Measurements from ENCODE around the gene NGB.
"Not testable (repeated sequence)": the region's sequence is repeated elsewhere in the genome, so short reads cannot be mapped to it uniquely, and the experiment has no call there.

The NGB gene

DNA sequence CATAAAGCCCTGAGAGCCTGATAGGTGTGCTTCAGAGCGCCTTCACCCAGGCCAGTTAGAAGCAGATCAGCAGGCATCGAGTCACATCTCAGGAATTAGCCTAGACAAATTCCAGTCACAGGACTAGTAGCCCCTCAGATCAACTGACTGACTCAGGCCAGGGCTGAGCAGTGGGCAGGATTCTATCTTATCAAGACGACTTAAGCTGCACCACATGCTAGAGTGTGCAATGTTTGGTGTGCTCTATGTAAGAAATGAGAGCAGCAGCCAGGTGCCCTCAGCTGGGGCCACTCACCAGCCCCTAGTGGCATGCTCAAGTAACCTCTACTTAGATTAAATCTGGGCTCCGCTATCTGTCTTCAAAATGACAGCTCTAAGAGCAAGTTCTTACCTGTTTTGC is 19.7 kb upstream of the NGB start:
- DNase-seq, result no peak

DNA sequence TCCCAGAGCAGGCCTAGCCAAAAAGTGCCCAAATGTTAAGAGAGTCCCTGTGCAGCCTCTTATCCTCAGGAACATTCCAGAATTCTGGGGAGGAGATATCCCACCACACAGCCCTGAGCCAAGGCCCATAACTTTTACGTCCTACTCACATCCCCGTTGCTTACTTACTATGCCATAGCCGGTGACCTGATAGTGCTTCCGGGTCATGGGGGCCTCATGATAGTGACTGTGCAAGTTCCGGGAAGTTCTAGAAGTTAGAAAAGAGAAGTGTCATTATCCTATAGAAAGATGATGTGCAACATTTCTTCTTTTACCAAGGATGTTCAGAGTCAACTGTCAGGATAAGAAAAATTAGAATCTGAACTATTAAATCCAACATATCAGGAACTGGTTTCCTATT is 15.6 kb upstream of the NGB start:
- no peak for DNase-seq

DNA sequence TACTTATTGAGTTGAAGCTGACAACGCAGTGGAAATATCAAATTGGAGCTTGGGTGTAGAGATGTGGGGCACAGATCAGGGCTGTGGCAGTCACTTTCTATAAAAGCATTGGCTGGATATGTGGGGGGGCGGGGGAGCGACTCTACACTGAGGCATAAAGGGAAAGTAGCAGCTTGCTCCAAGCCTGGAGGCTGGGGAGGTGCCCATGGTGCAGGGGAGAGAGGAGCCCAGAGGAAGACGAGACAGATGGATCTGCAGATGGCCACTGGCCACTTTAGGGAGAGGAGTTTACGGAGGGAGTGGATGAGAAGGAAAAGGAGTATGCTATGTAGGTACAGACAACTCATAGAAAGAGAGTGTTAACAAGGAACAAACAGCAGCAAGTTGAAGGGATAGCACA is 13.5 kb upstream of the NGB start:
- no peak for DNase-seq

DNA sequence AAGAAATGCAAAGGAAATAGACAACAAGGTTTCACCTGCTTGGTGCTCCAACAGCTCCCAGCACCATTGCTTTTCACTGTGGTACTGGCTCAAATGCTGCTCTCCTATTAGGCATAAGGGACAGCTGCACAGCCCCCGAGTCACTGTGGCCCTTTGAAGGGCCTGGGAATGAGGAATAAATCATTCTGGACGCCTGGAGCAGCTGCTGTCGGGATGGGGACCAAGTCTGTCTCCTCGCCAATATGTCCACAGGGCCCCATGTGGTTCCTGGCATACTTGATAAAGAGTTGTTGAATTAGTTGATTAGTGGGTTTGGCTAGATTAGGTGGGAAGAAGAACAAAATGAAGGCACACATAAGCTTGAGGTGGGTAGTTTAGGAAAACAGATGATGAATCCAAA is 13.1 kb upstream of the NGB start:
- DNase-seq, result no peak

DNA sequence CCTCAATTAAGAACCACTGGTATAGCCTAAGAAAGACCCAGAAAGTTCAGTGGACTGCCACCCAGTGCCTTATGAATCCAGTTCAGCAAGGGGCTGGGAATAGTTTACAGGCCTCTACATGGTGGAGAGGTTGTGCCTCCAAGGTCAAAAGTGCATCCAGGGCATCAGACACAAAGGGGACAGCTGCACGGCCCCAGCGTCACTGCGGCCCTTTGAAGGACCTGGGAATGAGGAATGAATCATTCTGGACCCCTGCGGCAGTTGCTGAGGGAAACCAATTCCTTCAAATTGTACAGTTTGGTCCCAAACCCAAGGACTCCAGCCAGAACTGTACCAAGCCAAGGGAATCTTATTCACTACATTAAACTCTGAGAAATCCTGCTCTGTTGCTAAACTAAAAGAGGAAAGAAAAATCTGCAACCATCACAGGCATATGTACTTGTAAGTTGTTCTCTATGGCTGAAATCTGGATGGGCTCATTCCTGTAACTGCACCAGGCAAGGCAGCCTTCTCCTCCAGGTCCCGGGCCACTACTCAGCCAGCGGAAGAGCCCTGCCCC is 10.9 kb upstream of the NGB start:
- no peak for DNase-seq

DNA sequence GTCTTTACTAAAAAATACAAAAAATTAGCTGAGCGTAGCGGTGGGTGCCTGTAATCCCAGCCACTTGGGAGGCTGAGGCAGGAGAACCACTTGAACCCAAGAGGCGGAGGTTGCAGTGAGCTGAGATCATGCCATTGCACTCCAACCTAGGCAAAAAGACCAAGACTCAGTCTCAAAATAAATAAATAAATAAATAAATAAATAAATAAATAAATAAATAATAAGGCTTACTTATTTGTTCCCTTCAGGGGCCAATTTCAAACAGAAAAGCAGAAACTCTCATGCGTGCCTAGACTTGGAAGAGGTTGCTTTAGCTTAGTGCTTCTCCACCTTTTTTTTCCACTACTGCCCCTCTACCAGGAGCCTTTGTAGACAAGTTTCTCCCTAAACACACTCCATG is 9.9 kb upstream of the NGB start:
- not testable (repeated sequence) for DNase-seq

DNA sequence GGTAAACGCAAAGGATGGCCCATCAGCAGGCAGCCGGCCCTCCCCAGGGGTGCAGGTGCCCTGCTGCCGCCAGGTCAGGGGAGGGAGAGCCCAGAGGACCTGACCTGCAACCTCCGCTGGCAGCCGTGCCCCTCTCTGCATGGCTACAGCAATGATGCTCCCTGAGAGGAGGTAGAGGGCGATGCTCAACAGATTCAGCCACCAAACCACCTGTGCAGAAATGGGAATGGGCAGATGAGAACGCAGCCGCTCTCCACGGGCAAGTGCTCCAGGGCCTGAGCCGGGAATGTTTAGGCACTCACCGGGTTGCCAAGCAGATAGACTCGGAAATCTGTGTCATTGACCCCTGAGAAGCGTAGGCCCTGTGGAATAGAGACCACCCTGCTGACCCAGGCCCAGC is 8.7 kb upstream of the NGB start:
- no peak for DNase-seq

DNA sequence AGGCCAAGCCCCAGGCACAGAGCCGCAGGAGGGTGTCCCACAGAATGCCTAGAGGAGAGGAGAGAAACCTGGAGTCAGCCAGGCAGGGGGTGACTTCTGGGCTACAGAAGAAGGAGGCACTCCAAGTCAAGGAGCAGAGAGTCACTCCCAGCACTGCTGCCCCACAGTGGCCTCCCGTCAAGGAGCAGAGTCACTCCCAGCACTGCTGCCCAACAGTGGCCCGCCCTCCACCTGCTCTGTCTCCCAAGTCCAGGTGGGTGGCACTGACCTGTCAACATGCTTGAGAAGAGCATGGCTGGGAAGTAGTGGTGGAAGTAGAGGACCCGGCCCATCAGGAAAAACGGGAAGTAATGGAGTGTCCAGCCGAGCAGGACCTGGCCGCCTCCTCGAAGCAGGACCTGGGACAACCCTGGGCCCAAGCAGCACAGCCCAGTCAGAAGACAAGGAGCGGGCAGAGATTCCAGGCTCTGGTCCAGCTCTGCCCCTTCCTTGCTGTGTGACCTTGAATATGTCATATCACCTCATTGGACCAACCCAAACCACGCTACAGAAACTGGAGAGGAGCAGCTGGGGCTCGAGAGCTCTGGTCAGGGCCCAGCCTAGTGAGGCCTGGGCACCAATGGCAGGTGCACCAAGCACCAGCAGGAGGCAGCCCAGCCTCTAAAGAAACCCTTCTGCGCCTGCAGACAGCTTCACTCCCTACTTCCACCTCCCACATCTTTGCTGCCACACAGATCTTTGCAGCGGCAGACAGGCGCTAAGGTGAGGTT is 7.6 kb upstream of the NGB start:
- no peak for DNase-seq

DNA sequence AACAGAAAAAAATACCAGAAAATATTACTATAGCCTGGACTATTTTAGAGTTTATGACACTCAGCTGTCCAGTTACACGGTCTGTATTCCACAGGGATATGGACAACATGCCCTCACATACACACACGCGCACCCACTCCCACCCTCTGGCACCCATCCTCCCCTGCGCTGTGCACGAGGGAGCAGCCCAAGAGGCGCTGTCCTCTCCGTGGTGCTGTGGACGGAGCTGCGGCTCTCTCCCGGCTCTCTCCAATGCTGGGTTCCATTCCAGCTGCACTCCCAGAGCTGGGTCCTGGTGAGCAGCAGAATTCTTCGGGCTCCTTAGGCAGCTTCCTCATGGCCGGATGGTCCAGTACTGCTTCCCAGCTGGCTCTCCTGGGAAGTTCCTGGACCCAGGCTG is 6.0 kb upstream of the NGB start:
- no peak for DNase-seq

DNA sequence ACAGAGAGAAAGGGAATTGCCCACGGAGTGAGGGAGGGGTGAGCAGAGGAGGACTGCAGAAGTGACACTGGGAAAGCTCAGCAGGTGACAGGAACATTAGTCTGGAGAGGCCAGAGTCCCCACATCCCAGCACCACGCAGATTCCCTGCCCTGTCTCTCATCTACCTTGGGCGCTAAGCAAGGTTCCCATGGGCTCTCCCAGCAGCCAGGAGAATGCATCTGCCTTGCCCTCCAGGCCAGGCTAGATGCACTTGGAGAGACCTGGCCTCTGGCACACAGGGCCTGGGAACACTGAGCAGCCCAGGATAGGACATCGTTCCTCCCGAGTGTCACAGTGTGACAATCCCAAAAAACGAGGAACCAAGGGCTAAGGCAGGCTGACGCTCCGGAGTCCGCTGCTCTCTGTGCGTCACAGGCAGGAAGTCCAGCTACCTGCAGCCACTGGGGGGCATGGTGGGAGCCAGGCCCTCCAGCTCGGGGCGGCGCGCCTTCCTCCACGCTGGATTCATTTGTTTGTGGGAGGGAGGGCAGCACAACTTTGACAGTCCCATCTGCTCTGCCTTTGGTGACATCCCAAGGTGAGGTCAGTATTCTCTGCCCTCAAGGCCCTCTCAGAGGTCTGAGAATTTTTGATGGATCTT is 5.4 kb upstream of the NGB start:
- no peak for DNase-seq

DNA sequence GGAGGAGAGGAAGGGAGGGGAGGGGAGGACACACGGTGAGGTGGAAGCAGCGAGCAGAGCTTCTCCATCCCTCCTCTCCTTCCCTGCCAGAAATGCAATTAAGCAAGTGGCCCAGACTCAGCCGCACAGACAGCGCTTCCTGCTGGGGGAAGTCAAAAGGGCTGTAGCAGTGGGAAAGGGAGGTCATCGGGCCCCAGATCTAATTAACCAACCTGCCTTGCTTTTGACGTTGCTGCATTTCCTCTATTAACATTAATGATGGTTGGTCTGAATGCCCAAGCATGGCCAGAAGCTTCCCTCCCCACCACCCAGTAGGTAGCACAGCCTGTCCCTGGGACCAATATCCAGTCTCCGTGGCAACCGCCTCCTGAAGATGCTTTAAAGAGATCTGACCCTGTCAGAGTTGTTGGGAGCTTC is 4.6 kb upstream of the NGB start:
- DNase-seq, result no peak

DNA sequence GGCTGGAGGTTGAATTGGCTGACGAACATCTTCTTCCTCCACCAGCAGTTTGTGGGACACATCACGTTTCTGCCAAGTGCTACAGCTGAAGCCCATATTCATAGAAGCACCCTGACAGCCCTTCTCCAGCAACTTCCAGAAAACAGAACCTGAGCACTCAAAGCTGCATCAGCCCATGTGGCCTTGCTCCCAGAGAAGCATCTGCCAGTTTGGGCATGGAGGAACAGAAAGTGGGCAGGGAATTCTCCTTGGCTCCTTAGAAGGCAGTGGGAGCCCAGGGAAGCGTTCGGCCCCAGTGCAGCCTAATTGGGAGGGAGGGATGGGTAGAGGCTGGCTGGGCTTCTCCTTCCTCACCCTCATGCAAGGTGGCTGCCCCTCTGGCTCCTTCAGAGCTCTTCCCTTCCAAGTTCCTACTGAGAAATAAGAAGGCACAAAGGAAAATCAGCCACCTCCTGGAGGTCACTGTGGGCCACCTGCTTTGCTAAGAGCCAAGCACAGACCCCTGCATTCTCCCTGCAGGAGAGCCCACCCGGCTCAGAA is 4.1 kb upstream of the NGB start:
- no peak for DNase-seq

DNA sequence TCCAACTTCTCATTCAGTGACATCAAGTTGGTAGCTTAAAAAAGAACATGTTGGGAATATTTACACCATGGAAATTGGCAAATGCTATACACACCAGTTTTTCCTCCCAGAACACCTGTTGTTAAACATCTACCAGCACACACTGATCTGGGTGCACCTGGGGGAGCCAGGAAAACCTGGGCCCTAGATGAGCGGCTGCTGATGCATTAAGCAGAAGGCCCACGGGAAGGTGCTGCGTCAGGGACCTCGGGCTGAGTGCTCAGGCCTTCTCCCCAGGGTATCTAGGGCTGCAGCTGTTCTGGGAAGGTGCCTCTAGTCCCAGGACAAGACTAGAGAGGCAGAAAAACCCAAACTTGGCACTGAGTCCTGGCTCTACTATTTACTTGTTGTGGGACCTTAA is 2.8 kb upstream of the NGB start:
- DNase-seq, result no peak

DNA sequence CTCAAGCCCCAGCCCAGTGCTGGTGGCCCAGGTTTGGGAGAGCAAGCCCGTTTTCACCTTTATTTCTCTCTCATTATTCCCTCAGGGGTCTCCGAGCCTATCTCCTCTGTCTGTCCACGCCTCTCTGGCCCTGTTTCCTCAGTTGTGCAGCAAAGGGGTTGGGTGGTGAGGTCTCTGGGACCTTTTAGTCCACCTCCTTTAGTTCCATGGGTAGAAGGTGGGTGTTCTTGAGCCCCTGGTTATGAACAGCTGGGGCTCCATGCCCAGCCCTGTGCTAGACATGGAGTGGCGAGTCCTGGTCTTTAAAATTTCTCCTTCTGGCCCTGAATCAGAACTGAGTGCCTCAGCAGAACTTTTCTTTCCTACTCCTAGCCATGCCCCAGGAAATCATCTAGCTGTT is 1.3 kb upstream of the NGB start:
- DNase-seq, result no peak

DNA sequence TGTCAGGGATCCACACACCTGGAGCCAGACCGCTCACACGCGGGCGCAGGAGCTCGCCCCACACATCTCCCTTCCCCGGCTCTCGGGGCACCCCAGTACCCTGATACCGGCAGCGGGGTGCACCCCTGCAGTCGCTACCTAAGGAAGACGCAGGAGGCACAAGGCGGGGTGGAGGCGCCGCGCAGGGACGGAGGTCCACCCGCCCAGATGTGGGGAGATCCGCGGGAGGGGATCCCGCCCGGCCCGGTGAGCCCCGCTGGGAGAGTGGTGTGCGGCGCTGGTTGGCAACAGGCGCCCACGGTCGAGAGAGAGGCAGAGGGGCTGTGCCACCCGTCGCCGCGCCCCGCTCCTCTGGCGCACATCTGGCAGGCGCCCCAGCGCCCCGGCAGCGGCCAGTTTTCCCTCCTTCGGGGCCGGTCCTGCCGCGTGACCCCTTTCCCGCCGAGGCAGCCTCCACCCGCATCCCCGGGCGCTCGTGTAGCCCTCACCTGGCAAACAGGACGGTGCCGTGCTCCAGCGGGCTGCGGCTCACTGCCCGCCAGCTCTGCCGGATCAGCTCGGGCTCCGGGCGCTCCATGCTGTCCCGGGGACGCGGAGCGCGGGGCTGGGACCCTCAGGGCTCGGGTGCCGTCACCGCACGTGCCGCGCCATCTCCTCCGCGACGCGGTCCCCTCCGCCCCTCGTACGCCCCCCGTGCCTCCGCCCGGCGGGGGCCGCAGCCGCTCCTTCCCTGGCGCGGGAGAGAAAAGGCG is 469 bp downstream of the NGB start:
- DNase-seq, result no peak

DNA sequence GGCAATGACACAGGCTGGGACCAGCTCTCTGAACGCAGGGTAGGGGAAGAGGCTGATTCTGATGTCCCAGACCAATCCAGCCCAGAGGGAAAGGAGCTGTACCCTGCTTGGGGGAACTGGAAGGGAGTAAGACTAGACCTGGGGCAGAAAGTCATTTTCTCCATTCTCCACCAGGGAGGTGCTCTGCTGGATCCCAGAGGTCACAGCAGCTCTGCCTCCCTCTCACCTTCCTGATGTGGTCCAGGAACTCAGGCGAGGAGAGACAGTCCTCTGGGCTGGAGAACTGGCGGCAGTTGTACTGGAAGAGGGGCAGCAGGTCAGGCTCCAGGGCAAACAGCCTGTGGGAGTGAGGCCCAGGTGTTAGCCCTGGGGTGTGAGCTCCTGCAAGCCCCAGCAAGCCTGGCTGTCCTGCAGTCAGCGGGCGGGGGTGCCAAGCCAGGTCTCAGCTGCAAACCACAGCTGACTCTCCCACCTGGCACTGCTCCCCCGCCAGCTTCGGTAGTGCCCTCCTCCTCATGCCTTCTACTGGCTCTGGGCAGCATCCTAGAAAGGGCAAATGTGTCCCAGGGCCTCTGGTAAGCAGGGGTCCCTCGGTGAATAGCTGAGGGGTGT is 1.9 kb downstream of the NGB start:
- peak in 1 of 2 experiments; percentile 5 for DNase-seq

DNA sequence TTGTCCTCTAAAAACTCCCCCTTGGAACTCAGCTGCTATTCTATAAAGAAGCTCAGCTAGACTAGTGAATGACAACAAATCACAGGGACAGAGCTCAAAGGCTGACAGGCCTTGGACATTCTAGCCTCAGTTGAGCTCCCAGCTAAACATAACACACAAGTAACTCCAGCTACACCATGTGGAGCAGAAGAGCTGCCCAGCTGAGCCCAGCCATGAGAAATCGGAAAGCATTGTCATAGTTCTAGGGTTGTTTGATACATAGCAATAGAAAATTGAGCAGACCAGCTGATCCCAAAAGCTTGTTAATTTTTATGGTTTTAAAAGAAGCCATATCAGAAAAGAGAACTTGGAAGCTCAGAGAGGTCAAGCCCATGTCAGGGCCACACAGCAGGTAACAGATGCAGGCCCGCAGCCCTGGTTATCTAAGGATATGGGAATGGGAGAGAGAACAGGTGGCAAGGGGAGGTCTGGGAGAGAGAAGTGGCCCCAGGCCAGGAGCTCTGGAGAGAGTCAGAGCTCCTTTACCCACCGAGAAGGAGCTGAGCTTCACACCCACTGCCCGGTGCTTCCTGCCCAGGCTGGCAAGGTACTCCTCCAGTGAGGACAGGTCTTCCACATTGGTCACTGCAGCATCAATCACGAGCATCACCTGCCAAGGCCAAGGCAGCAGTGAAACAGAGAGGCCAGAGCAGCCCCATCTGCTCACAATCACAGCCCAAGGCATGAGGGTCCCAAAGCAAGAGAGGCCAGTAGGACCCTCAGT is 2.9 kb downstream of the NGB start:
- no peak for DNase-seq

DNA sequence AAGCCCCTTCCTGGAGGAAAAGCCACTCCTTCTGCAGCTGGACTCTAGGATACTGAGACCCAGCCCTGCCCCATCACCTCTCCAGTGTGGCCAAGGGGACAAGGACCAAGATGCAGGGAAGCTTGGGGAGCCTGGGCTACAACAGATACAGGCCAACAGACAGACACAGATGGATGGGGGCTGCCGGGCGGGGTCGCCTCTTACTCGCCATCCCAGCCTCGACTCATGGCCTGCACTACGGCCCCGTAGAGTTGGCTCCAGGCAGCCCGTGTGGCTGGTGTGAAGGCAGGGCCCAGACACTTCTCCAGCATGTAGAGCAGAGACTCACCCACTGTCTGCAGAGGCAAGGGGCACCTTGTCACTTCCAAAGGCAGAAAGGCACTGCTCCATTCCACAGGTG is 4.7 kb downstream of the NGB start:
- DNase-seq, result no peak

DNA sequence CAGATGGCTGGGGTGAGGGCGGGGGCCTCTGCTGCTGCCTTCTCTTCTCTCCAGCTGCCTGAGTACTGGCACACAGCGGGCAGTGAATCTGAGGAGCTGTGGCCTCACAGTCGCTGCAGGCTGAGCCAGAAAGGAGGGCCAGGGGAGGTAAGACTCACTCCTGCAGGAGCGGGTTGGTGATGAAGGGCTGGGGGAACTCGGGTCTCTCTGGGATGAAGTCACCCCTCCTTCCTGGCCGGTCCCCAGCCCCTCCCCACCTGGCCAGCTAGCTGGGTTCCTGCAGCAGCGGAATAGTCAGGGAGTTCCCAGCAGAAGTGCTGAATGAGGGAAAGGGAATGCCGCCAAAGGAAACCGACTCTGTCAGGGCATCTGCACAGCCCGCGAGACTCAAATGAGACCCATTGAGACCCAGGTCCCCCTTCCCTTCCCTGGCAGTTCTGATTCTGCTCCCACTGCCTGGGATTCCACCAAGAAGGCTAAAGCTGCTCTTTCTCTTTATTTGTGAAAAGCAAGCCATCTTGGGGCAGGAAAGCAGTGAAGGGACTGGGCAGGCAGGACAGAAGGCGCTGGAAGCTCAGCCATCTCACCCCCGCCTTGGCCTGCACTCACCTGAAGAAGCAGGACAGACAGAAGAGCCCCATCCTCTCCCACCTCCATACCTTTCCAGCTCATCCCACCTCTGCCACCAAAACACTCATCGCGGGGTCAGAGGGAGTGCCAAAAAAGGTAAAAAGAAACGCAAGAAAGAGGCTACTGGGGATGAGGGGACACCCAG is 5.3 kb downstream of the NGB start:
- DNase-seq, result no peak

DNA sequence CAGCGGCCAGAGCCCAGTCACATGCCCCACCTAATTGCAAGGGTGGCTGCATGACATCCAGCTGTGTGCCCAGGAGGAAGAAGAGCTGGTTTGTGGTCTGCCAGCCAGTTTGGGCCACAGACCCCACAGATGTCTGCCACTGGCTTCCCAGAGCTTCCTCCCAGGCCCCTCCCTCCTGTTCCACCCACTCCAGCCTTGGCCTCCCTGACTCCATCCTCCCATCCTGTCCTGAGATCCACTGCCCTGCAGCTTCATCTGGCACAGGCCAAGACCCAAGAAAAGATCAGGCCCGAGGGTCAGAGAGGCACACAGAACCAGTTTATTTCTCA is 5.9 kb downstream of the NGB start:
- DNase-seq, result no peak

DNA sequence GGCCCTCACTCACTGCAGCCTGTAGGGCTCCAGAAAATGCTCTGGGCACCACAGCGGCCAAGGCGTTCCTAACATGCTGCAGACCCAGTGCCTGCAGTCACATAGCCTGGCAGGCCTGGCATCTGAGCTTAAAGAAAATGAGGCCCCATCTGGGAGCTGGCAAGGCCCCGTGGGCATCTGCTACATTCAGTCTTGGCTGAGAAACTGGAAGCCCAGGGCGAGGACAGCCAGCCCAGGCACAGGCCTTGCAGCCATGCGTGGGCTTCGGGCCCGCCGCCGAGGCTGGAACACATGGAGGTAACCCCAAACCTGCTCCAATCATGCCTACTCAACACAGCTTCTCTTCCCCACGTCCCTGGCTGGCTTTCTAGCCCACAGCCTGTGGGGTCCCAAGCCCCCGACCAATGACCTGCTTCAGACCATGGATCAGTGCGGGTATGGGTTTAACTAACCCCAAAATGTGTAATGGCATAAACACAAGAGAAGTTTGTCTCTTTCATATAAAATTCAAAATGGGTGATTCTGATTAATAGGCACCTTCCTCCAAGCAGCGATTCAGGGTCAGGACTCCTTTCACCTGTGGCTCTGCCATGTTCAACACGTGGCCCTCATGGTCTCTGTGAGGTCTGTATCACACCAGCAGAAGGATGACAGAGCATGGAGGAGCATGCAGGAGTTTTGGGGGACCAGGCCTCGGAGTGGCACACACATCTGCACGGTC is 6.4 kb downstream of the NGB start:
- DNase-seq, result no peak
